ENCODE data around the gene OR6K2.

OR6K2 gene

GRCh38 chr1:158685085-158685484 is 15.4 kb downstream of the OR6K2 start:
- Histone ChIP-seq H3K9me2 (ENCODE audit: low read depth, low read length) (no peaks in the 10 kb centered on the region), H3K27me3 (ENCODE audit: insufficient read depth, low read length) (no peaks in the 10 kb centered on the region), H3K27ac (ENCODE audit: low read depth, low read length, poor library complexity, severe bottlenecking) (no peak overlapping the region), H3K4me1 (ENCODE audit: insufficient read depth, low read length, severe bottlenecking) (no peaks in the 10 kb centered on the region), H3K9me3 (ENCODE audit: low read length) (no peaks in the 10 kb centered on the region), H3K36me3 (ENCODE audit: insufficient read depth, low read length) (no peaks in the 10 kb centered on the region), H2AFZ (ENCODE audit: low read length) (no peak overlapping the region), H3K4me2 (ENCODE audit: low read length) (no peak overlapping the region), H3F3A (ENCODE audit: insufficient read depth, low read length) (no peaks in the 10 kb centered on the region), H3K4me3 (ENCODE audit: low read depth, low read length, poor library complexity, severe bottlenecking) (no peak overlapping the region), H3K79me2 (ENCODE audit: insufficient read depth, low read length) (no peaks in the 10 kb centered on the region), H4K20me1 (ENCODE audit: insufficient read depth, low read length) (no peaks in the 10 kb centered on the region), H3K9ac (ENCODE audit: low read length) (no peak overlapping the region)
- TF ChIP-seq CTCF (IDR thresholded peaks at IDR 0.05; ENCODE audit: low read length), result no peak
- TF ChIP-seq EZH2 (IDR thresholded peaks at IDR 0.05; ENCODE audit: borderline replicate concordance, low read length), result no peak

- H3K79me2 ChIP-seq (ENCODE audit: insufficient read depth, low read length), result no peaks in the 10 kb centered on the region
These were observed 18.8 kb downstream of the OR6K2 start for GRCh38 chr1:158681606-158682005.

GRCh38 chr1:158679289-158679688 is 21.2 kb downstream of the OR6K2 start:
- Histone ChIP-seq H3F3A (ENCODE audit: insufficient read depth, low read length) (no peaks in the 10 kb centered on the region), H3K36me3 (ENCODE audit: insufficient read depth, low read length) (no peaks in the 10 kb centered on the region), H3K79me2 (ENCODE audit: insufficient read depth, low read length) (no peaks in the 10 kb centered on the region), H2AFZ (ENCODE audit: low read length) (no peak overlapping the region), H4K20me1 (ENCODE audit: insufficient read depth, low read length) (no peaks in the 10 kb centered on the region), H3K9me3 (ENCODE audit: low read length) (no peaks in the 10 kb centered on the region), H3K27me3 (ENCODE audit: insufficient read depth, low read length) (no peaks in the 10 kb centered on the region), H3K4me3 (ENCODE audit: low read depth, low read length, poor library complexity, severe bottlenecking) (no peak overlapping the region), H3K4me2 (ENCODE audit: low read length) (no peak overlapping the region), H3K9me2 (ENCODE audit: low read depth, low read length) (no peaks in the 10 kb centered on the region), H3K9ac (ENCODE audit: low read length) (no peak overlapping the region), H3K4me1 (ENCODE audit: insufficient read depth, low read length, severe bottlenecking) (no peaks in the 10 kb centered on the region), H3K27ac (ENCODE audit: low read depth, low read length, poor library complexity, severe bottlenecking) (no peak overlapping the region)
- TF ChIP-seq EZH2 (IDR thresholded peaks at IDR 0.05; ENCODE audit: borderline replicate concordance, low read length), result no peak
- no peak for TF ChIP-seq CTCF (IDR thresholded peaks at IDR 0.05; ENCODE audit: low read length)

More at GRCh38 chr1:158681606-158682005, 18.8 kb downstream of the OR6K2 start:
- Histone ChIP-seq H3K9me2 (ENCODE audit: low read depth, low read length) (no peaks in the 10 kb centered on the region), H3F3A (ENCODE audit: insufficient read depth, low read length) (no peaks in the 10 kb centered on the region), H3K9me3 (ENCODE audit: low read length) (no peaks in the 10 kb centered on the region), H3K27me3 (ENCODE audit: insufficient read depth, low read length) (no peaks in the 10 kb centered on the region), H3K36me3 (ENCODE audit: insufficient read depth, low read length) (no peaks in the 10 kb centered on the region), H2AFZ (ENCODE audit: low read length) (no peak overlapping the region), H3K27ac (ENCODE audit: low read depth, low read length, poor library complexity, severe bottlenecking) (no peak overlapping the region), H4K20me1 (ENCODE audit: insufficient read depth, low read length) (no peaks in the 10 kb centered on the region), H3K4me2 (ENCODE audit: low read length) (no peak overlapping the region), H3K4me3 (ENCODE audit: low read depth, low read length, poor library complexity, severe bottlenecking) (no peak overlapping the region), H3K9ac (ENCODE audit: low read length) (no peak overlapping the region), H3K4me1 (ENCODE audit: insufficient read depth, low read length, severe bottlenecking) (no peaks in the 10 kb centered on the region)
- TF ChIP-seq EZH2 (IDR thresholded peaks at IDR 0.05; ENCODE audit: borderline replicate concordance, low read length) (no peak), CTCF (IDR thresholded peaks at IDR 0.05; ENCODE audit: low read length) (no peak)

Data from OCI-LY1 (cell line).